Endothelial cell of umbilical vein (primary cell): ENCODE data around the gene DNAJC4. TPM values are rescaled to one million over a fixed set of nuclear protein-coding genes. Genes with fewer than 3 reads are reported as not detected.

Experiments
- BruUV-seq: library from RNA; stranded (reverse); fragments of 400-500 nt; replicated peaks from 2 replicates; lab custom pipeline; 2021; lab: Mats Ljungman, UMichigan
- CTCF ChIA-PET: fragments of 300-600, 350-600 bp; sonication (Branson Sonifier 250); formaldehyde crosslinking; loops from one replicate; lab custom pipeline; 2021; ENCODE audit warnings: antibody characterized with exemption, inconsistent platforms; lab: Charles Lee
- POLR2A ChIA-PET: fragments of 300-600, 350-600 bp; sonication (Branson Sonifier 250); formaldehyde crosslinking; loops from one replicate; lab custom pipeline; 2021; ENCODE audit warnings: antibody characterized with exemption, inconsistent platforms; lab: Charles Lee
- DNase-seq: peaks from one replicate; pipeline ENCODE4 v3.0.0-alpha.2; 2011; ENCODE audit warnings: low read depth, low spot score
- FAIRE-seq: peaks from 2 replicates; lab custom pipeline; 2011; peaks lifted over from hg19 to GRCh38; lab: Jason Lieb, UNC
- H2AFZ ChIP-seq: 2 replicates; pipeline ENCODE4 v1.6.0; 2012; ENCODE audit warnings: low read depth, low read length, control low read depth, inconsistent platforms
- H3K27ac ChIP-seq: 2 replicates; pipeline ENCODE4 v1.5.1; 2011; ENCODE audit warnings: low read depth, mild to moderate bottlenecking, control low read depth, low read length, moderate library complexity; ENCODE audit not compliant: insufficient read depth
- H3K27me3 ChIP-seq, 2 experiments: 2 replicates each; pipeline versions ENCODE4 v1.6.0 to v1.6.1; 2011; ENCODE audit warnings: low read length in 2 of 2, mixed read lengths in 1 of 2; ENCODE audit not compliant: control insufficient read depth in 2 of 2, insufficient read depth in 2 of 2
- H3K36me3 ChIP-seq, 2 experiments: 2 replicates in 1 of 2; 3 replicates in 1 of 2; pipeline ENCODE4 v1.5.1; 2011; ENCODE audit warnings: low read length in 2 of 2, mild to moderate bottlenecking in 1 of 2, moderate library complexity in 1 of 2; ENCODE audit not compliant: control insufficient read depth in 2 of 2, insufficient read depth in 2 of 2; ENCODE audit errors: extremely low read depth in 1 of 2
- H3K4me1 ChIP-seq: 3 replicates; pipeline ENCODE4 v1.5.1; 2011; ENCODE audit warnings: mild to moderate bottlenecking, low read length; ENCODE audit not compliant: control insufficient read depth, insufficient read depth; ENCODE audit errors: extremely low read depth
- H3K4me2 ChIP-seq: 2 replicates; pipeline ENCODE4 v1.6.1; 2011; ENCODE audit warnings: low read length, control low read depth, mixed read lengths; ENCODE audit not compliant: insufficient read depth
- H3K4me3 ChIP-seq, 3 experiments: fragments of 200-600 bp in 1 of 3; sonication (generic), shearing (Covaris generic) in 1 of 3; replicated peaks in 1 of 3; 2 replicates each; pipeline ENCODE4 v1.5.1; 2011 to 2016; ENCODE audit warnings: control low read depth in 3 of 3, low read length in 3 of 3, mild to moderate bottlenecking in 2 of 3, inconsistent platforms in 1 of 3, low read depth in 1 of 3, moderate library complexity in 1 of 3; ENCODE audit not compliant: insufficient read depth in 1 of 3
- H3K79me2 ChIP-seq: 2 replicates; pipeline ENCODE4 v1.6.0; 2012; ENCODE audit warnings: low read length, inconsistent platforms; ENCODE audit not compliant: control insufficient read depth, insufficient read depth
- H3K9ac ChIP-seq: replicated peaks from 2 replicates; pipeline ENCODE3; 2011; ENCODE audit warnings: low read length, control low read depth; ENCODE audit not compliant: insufficient read depth; ENCODE audit errors: extremely low read depth
- H3K9me1 ChIP-seq: replicated peaks from 3 replicates; pipeline ENCODE4 v1.6.0; 2011; ENCODE audit warnings: mild to moderate bottlenecking, low read length; ENCODE audit not compliant: control insufficient read depth, insufficient read depth; ENCODE audit errors: extremely low read depth
- H3K9me3 ChIP-seq: replicated peaks from 2 replicates; pipeline ENCODE4 v1.5.1; 2012; ENCODE audit warnings: low read length, inconsistent platforms; ENCODE audit not compliant: control insufficient read depth, insufficient read depth
- H4K20me1 ChIP-seq: replicated peaks from 2 replicates; pipeline ENCODE3; 2011; ENCODE audit warnings: mild to moderate bottlenecking, low read length; ENCODE audit not compliant: control insufficient read depth, insufficient read depth; ENCODE audit errors: extremely low read depth
- EZH2 ChIP-seq: IDR thresholded peaks from 2 replicates; pipeline ENCODE4 v1.6.1; 2012; ENCODE audit warnings: borderline replicate concordance, low read depth, mild to moderate bottlenecking, moderate library complexity, low read length, inconsistent platforms; ENCODE audit not compliant: severe bottlenecking
- FOS ChIP-seq: IDR thresholded peaks from 2 replicates; pipeline ENCODE4 v1.6.1; 2011; ENCODE audit warnings: mild to moderate bottlenecking, low read length, moderate library complexity, borderline replicate concordance; ENCODE audit not compliant: insufficient read depth
- GATA2 ChIP-seq: IDR thresholded peaks from 2 replicates; pipeline ENCODE4 v1.7.0; 2011; ENCODE audit warnings: low read depth, mild to moderate bottlenecking, moderate library complexity, mixed read lengths, low read length; ENCODE audit not compliant: insufficient read length, insufficient read depth
- JUN ChIP-seq: IDR thresholded peaks from 2 replicates; pipeline ENCODE4 v1.6.1; 2011; ENCODE audit warnings: borderline replicate concordance, low read depth; ENCODE audit not compliant: insufficient read length, insufficient read depth
- MYC ChIP-seq: IDR thresholded peaks from one replicate; pipeline ENCODE4 v1.6.1; 2011; ENCODE audit warnings: mild to moderate bottlenecking, low read depth, low read length
- POLR2A ChIP-seq: IDR thresholded peaks from 2 replicates; pipeline ENCODE4 v1.6.1; 2012; ENCODE audit warnings: low read depth, mild to moderate bottlenecking, control low read depth, low read length
- POLR2AphosphoS5 ChIP-seq: IDR thresholded peaks from 2 replicates; pipeline ENCODE4 v1.6.1; 2012; ENCODE audit warnings: low read depth, mild to moderate bottlenecking, control low read depth, low read length, moderate library complexity; ENCODE audit not compliant: insufficient read depth
- dilution Hi-C: fragments of 300-500 bp; cut with MboI; formaldehyde crosslinking; loops from one replicate; pipeline ENCODE4 v1.15.0; 2019; ENCODE audit warnings: low sequenced_read_pairs; ENCODE audit not compliant: extremely low pct_ligation_motif_present
- intact Hi-C: fragments of 100-400 bp; cut with micrococcal nuclease; formaldehyde crosslinking; loops from one replicate; pipeline ENCODE4 v1.10.0; 2022
- polyA plus RNA-seq, 4 experiments: library from polyadenylated mRNA; depleted of rRNA in 3 of 4; stranded (reverse) in 3 of 4; unstranded in 1 of 4; fragments of >200 nt; gene quantifications; 2 replicates each; pipeline versions ENCODE4 v1.2.1 to v1.2.3, GENCODE V29; 2011 to 2012; ENCODE audit warnings: missing spikeins in 1 of 4
- total RNA-seq: library from RNA; stranded (reverse); gene quantifications from 2 replicates; pipeline ENCODE4 v1.2.3, GENCODE V29; 2021
- TF ChIP-seq, protein P1 (sequence below): IDR thresholded peaks from 2 replicates; pipeline ENCODE4 v1.6.1; 2011; ENCODE audit not compliant: insufficient read depth, insufficient read length
- TF ChIP-seq, protein P2 (sequence below), 2 donors: IDR thresholded peaks; 1 replicate in 1 of 2; 2 replicates in 1 of 2; pipeline ENCODE4 v1.5.1; 2011; ENCODE audit warnings: low read length in 2 of 2, mild to moderate bottlenecking in 2 of 2, moderate library complexity in 2 of 2, control low read depth in 1 of 2, inconsistent platforms in 1 of 2, low read depth in 1 of 2; ENCODE audit not compliant: insufficient read depth in 1 of 2; ENCODE audit errors: extremely low read depth in 1 of 2

The DNAJC4 gene
- total and polyA plus RNA-seq, 2 donors (not counting 3 experiments of a cell fraction or from before 2014, with no cell fraction given): 23.5 to 41.2 TPM

DNA sequence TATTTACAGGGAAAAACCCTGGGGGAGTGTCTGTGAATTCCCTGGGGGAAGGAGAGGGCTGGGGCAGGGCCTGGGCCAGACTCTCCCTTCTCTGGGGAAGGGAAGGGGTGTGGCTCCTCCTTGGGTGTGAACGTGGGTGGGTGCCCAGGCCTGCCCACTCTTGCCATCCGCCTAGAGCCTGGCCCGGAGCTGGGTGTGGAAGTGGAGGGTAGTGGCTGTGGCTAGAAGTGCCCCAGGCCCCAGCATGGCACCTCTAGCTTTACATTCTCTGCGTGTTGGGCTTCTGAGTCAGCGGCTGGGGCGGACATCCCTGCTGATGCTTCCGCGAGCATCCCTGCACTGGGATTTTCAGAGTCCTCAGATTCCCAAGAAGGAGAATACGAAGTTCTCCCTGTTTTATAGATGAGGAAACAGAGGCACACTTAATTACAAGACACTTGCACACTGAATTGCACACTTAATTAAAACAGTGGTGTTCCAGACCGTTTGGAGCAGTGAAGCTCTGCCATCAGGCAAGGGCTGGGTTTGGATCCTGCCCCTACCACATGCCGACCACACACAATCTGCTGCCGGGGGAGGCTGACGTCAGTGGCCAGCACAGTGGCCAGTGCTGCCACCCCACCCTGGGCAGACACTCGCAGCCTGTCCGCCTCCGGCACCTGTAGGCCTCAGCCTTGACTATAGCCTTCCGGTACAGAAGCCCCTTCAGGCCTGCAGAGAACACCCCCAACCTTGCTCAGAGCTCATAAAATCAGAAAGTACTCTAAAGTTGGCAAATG lies 46.5 kb downstream of the DNAJC4 start:
- Histone ChIP-seq H3K9ac (no peak overlapping the region), H4K20me1 (no peaks in the 10 kb centered on the region), H3K9me1 (no peaks in the 10 kb centered on the region), H3K36me3 (peaks cover 2 to 16% of the 10 kb centered on the region in 2 experiments), H3K27ac (no peak overlapping the region), H2AFZ (no peak overlapping the region), H3K4me1 (peaks cover under 1% of the 10 kb centered on the region), H3K4me3 (no peak overlapping the region), H3K9me3 (no peaks in the 10 kb centered on the region), H3K27me3 (no peaks in the 10 kb centered on the region), H3K4me2 (no peak overlapping the region), H3K79me2 (no peaks in the 10 kb centered on the region)
- DNase-seq: no peak
- CTCF ChIA-PET: interaction anchor here (0.6 to 4.4 kb wide), 3 partner anchors 24 to 1467 kb away, joined by 3 to 20 read pairs (median 3); partner anchors contain the start of gene CATSPERZ
- TF ChIP-seq FOS (no peak), MYC (no peak), POLR2A (no peak), EZH2 (no peak), POLR2AphosphoS5 (no peak), GATA2 (no peak), JUN (no peak)
- TF ChIP-seq, protein P1, sequence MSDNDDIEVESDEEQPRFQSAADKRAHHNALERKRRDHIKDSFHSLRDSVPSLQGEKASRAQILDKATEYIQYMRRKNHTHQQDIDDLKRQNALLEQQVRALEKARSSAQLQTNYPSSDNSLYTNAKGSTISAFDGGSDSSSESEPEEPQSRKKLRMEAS: no peak
- TF ChIP-seq, protein P2, sequence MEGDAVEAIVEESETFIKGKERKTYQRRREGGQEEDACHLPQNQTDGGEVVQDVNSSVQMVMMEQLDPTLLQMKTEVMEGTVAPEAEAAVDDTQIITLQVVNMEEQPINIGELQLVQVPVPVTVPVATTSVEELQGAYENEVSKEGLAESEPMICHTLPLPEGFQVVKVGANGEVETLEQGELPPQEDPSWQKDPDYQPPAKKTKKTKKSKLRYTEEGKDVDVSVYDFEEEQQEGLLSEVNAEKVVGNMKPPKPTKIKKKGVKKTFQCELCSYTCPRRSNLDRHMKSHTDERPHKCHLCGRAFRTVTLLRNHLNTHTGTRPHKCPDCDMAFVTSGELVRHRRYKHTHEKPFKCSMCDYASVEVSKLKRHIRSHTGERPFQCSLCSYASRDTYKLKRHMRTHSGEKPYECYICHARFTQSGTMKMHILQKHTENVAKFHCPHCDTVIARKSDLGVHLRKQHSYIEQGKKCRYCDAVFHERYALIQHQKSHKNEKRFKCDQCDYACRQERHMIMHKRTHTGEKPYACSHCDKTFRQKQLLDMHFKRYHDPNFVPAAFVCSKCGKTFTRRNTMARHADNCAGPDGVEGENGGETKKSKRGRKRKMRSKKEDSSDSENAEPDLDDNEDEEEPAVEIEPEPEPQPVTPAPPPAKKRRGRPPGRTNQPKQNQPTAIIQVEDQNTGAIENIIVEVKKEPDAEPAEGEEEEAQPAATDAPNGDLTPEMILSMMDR (IDR thresholded peaks at IDR 0.05; ENCODE audit: extremely low read depth in 1 of 2, insufficient read depth in 1 of 2, low read depth in 1 of 2, low read length in 2 of 2): no peak
- dilution Hi-C loops (no loop called here), intact Hi-C loops (no loop called here)
- FAIRE-seq: no peak
- POLR2A ChIA-PET: no interaction called here
- no TSS peak for BruUV-seq
